ENCODE results near the gene ZNF677.
"Not testable (repeated sequence)": the region's sequence is repeated elsewhere in the genome, so short reads cannot be mapped to it uniquely, and the experiment has no call there.

The ZNF677 gene

DNA sequence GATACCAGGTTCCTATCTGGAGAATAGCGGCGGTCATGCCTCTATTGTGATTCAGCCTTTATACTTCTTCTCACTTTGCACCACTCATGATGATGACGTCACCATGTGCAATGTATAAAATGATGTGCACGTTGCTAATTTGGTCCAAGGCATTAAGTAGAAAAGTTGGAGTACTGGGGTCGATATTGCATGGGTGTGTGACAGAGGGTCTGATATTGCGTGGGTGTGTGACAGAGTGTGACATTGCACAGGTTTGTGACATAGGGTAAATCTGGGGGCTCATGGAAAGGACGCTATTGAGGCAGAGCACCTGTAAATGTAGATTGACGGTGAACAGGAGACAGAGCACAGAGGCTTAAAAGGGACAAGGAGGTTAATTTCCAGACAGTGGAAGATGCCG lies 17.4 kb upstream of the ZNF677 start:
- DNase-seq (ENCODE audit: low read depth in 2 of 2), result no peak
- TF ChIP-seq, protein P1, sequence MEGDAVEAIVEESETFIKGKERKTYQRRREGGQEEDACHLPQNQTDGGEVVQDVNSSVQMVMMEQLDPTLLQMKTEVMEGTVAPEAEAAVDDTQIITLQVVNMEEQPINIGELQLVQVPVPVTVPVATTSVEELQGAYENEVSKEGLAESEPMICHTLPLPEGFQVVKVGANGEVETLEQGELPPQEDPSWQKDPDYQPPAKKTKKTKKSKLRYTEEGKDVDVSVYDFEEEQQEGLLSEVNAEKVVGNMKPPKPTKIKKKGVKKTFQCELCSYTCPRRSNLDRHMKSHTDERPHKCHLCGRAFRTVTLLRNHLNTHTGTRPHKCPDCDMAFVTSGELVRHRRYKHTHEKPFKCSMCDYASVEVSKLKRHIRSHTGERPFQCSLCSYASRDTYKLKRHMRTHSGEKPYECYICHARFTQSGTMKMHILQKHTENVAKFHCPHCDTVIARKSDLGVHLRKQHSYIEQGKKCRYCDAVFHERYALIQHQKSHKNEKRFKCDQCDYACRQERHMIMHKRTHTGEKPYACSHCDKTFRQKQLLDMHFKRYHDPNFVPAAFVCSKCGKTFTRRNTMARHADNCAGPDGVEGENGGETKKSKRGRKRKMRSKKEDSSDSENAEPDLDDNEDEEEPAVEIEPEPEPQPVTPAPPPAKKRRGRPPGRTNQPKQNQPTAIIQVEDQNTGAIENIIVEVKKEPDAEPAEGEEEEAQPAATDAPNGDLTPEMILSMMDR (IDR thresholded peaks at IDR 0.05; ENCODE audit: low read depth, low read length), result no peak
- no peak overlapping the region for H3K4me3 ChIP-seq (replicated peaks in 1 of 2; ENCODE audit: low read depth in 2 of 2, low read length in 2 of 2)

DNA sequence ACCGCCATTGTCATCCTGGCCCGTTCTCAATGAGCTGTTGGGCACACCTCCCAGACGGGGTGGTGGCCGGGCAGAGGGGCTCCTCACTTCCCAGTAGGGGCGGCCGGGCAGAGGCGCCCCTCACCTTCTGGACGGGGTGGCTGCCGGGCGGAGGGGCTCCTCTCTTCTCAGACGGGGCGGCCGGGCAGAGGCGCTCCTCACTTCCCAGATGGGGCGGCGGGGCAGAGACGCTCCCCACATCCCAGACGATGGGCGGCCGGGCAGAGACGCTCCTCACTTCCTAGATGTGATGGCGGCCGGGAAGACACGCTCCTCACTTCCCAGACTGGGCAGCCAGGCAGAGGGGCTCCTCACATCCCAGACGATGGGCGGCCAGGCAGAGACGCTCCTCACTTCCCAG lies 15.2 kb upstream of the ZNF677 start:
- DNase-seq (ENCODE audit: low read depth in 2 of 2); H3K4me3 ChIP-seq (replicated peaks in 1 of 2; ENCODE audit: low read depth in 2 of 2, low read length in 2 of 2): not testable (repeated sequence)

DNA sequence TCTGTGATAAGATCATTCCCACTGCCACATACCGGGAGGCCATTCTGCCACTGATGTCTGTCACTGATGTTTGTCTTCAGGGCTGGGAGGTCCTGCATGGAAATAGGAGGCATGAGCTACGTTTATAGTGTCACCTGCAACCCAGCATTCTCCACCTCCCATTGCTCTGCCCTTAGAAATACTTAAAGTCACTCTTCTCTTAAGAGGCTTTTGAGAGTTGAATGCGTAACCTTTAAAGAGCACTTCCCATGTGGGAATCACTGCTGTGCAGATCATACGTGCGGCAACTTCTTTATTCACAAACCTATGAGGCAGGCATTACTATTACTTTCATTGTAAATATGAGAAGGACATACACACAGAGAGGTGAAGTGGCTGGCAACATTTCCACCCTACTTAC lies 12.9 kb upstream of the ZNF677 start, which contains the start of gene VN1R4:
VN1R4 (minus strand) TSS at position 101 of the 400 bp plus-strand sequence; CDS start at position 43, 58 bp downstream.
- H3K4me3 ChIP-seq (replicated peaks in 1 of 2; ENCODE audit: low read depth in 2 of 2, low read length in 2 of 2); DNase-seq (ENCODE audit: low read depth in 2 of 2): not testable (repeated sequence)

DNA sequence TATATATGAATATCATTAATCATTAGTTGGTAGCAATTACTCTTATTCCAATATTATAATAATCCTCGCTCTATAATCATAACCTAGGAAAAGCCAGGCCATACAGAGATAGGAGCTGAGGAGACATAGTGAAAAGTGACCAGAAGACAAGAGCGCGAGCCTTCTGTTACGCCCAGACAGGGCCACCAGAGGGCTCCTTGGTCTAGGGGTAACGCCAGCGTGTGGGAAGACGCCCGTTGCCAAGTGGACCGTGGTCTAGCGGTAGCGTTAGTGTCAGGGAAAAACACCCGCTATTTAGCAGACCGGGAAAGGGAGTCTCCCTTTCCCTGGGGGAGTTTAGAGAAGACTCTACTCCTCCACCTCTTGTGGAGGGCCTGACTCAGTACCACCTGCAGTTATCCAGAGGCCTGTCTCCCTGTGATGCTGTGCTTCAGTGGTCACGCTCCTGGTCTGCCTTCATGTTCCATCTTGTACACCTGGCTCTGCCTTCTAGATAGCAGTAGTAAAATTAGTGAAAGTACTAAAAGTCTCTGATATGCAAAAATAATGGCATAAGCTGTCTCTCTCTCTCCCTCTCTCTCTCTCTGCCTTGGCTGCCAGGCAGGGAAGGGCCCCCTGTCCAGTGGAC lies 3.2 kb upstream of the ZNF677 start, which contains the start of gene VN1R2:
VN1R2 (plus strand) TSS at position 578 of the 628 bp plus-strand sequence. CDS start 84 bp downstream, outside the sequence.
- DNase-seq (ENCODE audit: low read depth in 2 of 2); H3K4me3 ChIP-seq (replicated peaks in 1 of 2; ENCODE audit: low read depth in 2 of 2, low read length in 2 of 2): not testable (repeated sequence)

DNA sequence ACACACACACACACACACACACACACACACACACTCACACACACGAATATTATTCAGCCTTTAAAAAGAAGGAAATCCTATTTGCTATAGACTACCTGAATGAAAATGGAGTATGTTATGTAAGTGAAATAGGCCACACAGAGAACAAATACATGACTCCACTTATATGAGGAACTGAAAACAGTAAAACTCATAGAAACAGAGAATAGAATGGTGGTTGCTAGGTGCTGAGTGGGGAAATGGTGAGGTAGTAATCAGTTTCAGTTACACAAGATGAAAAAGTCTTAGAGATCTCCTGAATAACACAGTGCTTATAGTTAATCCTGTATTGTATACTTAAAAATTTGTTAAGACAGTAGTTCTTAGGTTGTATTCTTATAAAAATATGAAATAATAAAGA lies 8.2 kb downstream of the ZNF677 start:
- H3K4me3 ChIP-seq (replicated peaks in 1 of 2; ENCODE audit: low read depth in 2 of 2, low read length in 2 of 2), result no peak overlapping the region
- TF ChIP-seq, protein P1 (IDR thresholded peaks at IDR 0.05; ENCODE audit: low read depth, low read length), result no peak
- DNase-seq (ENCODE audit: low read depth in 2 of 2), result no peak

DNA sequence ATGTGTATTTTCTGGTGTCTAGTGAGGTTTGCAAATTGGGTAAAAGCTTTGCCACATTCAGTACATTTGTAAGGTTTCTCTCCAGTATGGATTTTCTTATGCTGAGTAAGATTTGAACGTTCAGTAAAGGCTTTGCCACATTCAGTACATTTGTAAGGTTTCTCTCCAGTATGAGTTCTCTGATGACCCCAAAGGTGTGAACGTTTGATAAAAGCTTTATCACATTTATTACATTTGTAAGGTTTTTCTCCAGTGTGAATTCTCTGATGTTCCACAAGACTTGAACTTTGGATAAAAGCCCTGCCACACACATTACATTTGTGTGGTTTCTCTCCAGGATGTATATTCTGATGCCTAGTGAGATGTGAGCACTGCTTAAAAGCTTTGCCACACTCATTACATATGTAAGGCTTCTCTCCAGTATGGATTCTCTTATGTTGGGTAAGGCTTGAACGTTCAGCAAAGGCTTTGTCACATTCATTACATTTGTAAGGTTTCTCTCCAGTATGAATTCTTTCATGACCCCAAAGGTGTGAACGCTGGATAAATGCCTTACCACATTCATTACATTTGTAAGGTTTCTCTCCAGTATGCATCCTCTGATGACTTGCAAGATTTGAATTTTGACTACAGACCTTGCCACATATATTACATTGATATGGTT lies 17.4 kb downstream of the ZNF677 start:
- no peak for DNase-seq (ENCODE audit: low read depth in 2 of 2)
- TF ChIP-seq, protein P1 (IDR thresholded peaks at IDR 0.05; ENCODE audit: low read depth, low read length), result no peak
- H3K4me3 ChIP-seq (replicated peaks in 1 of 2; ENCODE audit: low read depth in 2 of 2, low read length in 2 of 2), result no peak overlapping the region

DNA sequence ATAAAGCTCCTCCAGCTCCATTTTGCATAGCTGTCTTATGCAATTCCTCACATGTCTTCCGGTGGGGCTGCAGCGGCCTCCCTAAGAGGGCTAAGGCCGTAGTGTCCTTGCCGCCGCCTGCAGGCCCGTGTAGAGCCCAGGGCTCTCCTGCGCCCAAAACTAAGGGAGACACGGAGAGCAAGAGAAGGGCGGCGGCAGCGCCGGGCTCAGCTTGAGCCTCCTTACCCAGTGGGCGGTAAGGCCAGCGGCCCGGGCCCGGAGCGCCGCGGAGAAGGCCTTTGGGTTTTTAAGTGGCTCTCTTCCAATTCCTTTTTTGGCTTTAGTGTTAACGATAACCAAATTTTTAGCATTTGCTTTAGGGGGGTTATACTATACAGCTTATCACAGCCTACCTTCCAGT lies 30.1 kb downstream of the ZNF677 start:
- TF ChIP-seq, protein P1 (IDR thresholded peaks at IDR 0.05; ENCODE audit: low read depth, low read length), result no peak
- no peak overlapping the region for H3K4me3 ChIP-seq (replicated peaks in 1 of 2; ENCODE audit: low read depth in 2 of 2, low read length in 2 of 2)
- no peak for DNase-seq (ENCODE audit: low read depth in 2 of 2)

DNA sequence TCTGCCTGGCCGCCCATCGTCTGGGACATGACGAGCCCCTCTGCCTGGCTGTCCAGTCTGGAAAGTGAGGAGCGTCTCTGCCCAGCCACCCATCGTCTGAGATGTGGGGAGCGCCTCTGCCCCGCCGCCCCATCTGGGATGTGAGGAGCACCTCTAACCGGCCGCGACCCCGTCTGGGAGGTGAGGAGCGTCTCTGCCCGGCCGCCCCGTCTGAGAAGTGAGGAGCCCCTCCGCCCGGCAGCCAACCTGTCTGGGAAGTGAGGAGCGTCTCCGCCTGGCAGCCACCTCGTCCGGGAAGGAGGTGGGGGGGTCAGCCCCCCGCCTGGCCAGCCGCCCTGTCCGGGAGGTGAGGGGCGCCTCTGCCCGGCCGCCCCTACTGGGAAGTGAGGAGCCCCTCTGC lies 32.0 kb downstream of the ZNF677 start:
- H3K4me3 ChIP-seq (replicated peaks in 1 of 2; ENCODE audit: low read depth in 2 of 2, low read length in 2 of 2); DNase-seq (ENCODE audit: low read depth in 2 of 2): not testable (repeated sequence)

All from cardiac fibroblast (primary cell).